Measurements from ENCODE around the gene FLNB.

FLNB gene

GRCh38 chr3:57972531-57973111 lies 35.6 kb upstream of the FLNB start:
- no peak overlapping the region for H3K4me3 ChIP-seq (ENCODE audit: low read depth, low read length)
- DNase-seq (ENCODE audit: low read depth), result no peak
- TF ChIP-seq, protein P1, sequence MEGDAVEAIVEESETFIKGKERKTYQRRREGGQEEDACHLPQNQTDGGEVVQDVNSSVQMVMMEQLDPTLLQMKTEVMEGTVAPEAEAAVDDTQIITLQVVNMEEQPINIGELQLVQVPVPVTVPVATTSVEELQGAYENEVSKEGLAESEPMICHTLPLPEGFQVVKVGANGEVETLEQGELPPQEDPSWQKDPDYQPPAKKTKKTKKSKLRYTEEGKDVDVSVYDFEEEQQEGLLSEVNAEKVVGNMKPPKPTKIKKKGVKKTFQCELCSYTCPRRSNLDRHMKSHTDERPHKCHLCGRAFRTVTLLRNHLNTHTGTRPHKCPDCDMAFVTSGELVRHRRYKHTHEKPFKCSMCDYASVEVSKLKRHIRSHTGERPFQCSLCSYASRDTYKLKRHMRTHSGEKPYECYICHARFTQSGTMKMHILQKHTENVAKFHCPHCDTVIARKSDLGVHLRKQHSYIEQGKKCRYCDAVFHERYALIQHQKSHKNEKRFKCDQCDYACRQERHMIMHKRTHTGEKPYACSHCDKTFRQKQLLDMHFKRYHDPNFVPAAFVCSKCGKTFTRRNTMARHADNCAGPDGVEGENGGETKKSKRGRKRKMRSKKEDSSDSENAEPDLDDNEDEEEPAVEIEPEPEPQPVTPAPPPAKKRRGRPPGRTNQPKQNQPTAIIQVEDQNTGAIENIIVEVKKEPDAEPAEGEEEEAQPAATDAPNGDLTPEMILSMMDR (conservative IDR thresholded peaks at IDR 0.05; ENCODE audit: low read depth, low read length), result no peak

DNA sequence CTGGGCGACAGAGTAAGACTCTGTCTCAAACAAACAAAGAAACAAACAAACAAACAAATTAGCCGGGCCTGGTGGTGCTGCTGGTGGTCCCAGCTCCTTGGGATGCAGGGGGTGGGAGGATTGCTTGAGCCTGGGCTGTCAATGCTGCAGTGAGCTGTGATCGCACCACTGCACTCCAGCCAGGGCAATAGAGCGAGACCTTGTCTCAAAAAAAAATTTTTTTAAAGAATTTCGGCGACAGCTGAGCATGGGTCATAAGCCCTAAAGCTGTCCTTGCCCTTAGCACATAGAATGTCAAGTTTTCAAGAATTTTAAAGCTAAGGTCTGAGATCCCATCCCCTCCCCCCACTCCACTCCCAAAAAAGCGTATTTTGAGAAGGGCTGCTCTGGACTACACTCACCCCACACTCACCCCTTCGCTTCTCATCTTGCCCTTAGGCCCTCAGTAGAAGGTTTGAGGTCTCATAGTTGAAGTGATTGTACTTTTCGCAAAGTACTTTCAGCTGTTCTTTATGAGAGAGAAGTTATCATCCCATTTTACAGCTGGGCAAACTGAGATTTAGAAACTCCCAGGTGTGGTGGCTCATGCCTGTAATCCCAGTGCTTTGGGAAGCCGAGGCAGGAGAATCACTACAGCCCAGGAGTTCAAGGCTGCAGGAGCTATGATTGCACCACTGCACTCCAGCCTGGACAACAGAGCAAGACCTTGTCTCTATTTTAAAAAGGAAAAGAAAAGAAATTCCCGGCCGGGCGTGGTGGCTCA lies 34.3 kb upstream of the FLNB start:
- TF ChIP-seq, protein P1 (conservative IDR thresholded peaks at IDR 0.05; ENCODE audit: low read depth, low read length), result no peak
- H3K4me3 ChIP-seq (ENCODE audit: low read depth, low read length), result no peak overlapping the region
- no peak for DNase-seq (ENCODE audit: low read depth)

- no peak overlapping the region for H3K4me3 ChIP-seq (ENCODE audit: low read depth, low read length)
- DNase-seq (ENCODE audit: low read depth), result peak; percentile 78
These were observed 33.3 kb upstream of the FLNB start for GRCh38 chr3:57974796-57975388.

GRCh38 chr3:57977818-57978235 lies 30.4 kb upstream of the FLNB start:
- TF ChIP-seq, protein P1 (conservative IDR thresholded peaks at IDR 0.05; ENCODE audit: low read depth, low read length), result no peak
- no peak overlapping the region for H3K4me3 ChIP-seq (ENCODE audit: low read depth, low read length)
- no peak for DNase-seq (ENCODE audit: low read depth)

More at GRCh38 chr3:57974796-57975388, 33.3 kb upstream of the FLNB start:
- TF ChIP-seq, protein P1 (conservative IDR thresholded peaks at IDR 0.05; ENCODE audit: low read depth, low read length), result no peak

DNA sequence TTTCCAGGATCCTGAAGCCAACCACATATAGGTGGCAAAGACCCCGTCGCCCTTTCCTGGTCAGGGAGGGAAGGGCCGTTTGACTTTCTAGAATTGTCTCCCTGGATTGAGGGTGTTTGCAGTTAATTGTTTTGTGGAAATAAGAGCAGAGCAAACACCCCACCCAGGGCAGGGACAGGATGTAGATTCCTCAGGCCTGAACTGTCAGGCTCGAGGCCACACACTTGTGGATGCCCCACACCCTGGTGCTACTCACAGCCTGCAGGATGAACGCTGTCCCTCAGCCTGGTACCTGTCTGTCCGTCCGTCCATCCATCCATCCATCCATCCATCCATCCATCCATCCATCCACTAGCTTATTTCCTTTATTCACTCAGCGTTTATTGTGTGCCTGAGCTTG lies 29.9 kb upstream of the FLNB start:
- TF ChIP-seq, protein P1 (conservative IDR thresholded peaks at IDR 0.05; ENCODE audit: low read depth, low read length), result no peak
- no peak overlapping the region for H3K4me3 ChIP-seq (ENCODE audit: low read depth, low read length)
- no peak for DNase-seq (ENCODE audit: low read depth)

GRCh38 chr3:57980416-57980815 lies 27.8 kb upstream of the FLNB start:
- TF ChIP-seq, protein P1 (conservative IDR thresholded peaks at IDR 0.05; ENCODE audit: low read depth, low read length), result no peak
- no peak overlapping the region for H3K4me3 ChIP-seq (ENCODE audit: low read depth, low read length)
- no peak for DNase-seq (ENCODE audit: low read depth)

All from choroid plexus epithelial cell (primary cell).